ENCODE results near the gene RHOD. TPM values are rescaled to one million over a fixed set of nuclear protein-coding genes. Genes with fewer than 3 reads are reported as not detected.

Gene RHOD
- total RNA-seq, 1 experiment from 2014 or later = 5.6 TPM

Other genes with a start within 250 kb of the RHOD start
- gene RCE1, start 213.4 kb upstream of the RHOD start, total RNA-seq (2014; rRNA removed; shearing (Covaris generic); ENCODE audit: low replicate concordance) = 25.6 and 25.9 TPM in 2 replicates
- gene LRFN4, start 199.8 kb upstream of the RHOD start, total RNA-seq (2014; rRNA removed; shearing (Covaris generic); ENCODE audit: low replicate concordance) = not detected in 2 replicates
- 11.9 and 18.4 TPM in 2 replicates for gene PC, start 98.5 kb upstream of the RHOD start, total RNA-seq (2014; rRNA removed; shearing (Covaris generic); ENCODE audit: low replicate concordance)
- gene C11orf86, start 81.5 kb upstream of the RHOD start, total RNA-seq (2014; rRNA removed; shearing (Covaris generic); ENCODE audit: low replicate concordance) = not detected in 2 replicates
- 0.03 TPM in 1 of 2 replicates, not detected in the other for gene SYT12, start 33.7 kb upstream of the RHOD start, total RNA-seq (2014; rRNA removed; shearing (Covaris generic); ENCODE audit: low replicate concordance)
- 9.2 and 14.8 TPM in 2 replicates for gene KDM2A, start 62.4 kb downstream of the RHOD start, total RNA-seq (2014; rRNA removed; shearing (Covaris generic); ENCODE audit: low replicate concordance)
- gene GRK2, start 209.6 kb downstream of the RHOD start, total RNA-seq (2014; rRNA removed; shearing (Covaris generic); ENCODE audit: low replicate concordance) = 31.7 and 37.1 TPM in 2 replicates
- 11.7 and 22.5 TPM in 2 replicates for gene ANKRD13D, start 232.5 kb downstream of the RHOD start, total RNA-seq (2014; rRNA removed; shearing (Covaris generic); ENCODE audit: low replicate concordance)
- gene SSH3, start 246.7 kb downstream of the RHOD start, total RNA-seq (2014; rRNA removed; shearing (Covaris generic); ENCODE audit: low replicate concordance) = 16.3 and 50.6 TPM in 2 replicates

Measured in Caki2 (cell line).